Smooth muscle cell (in vitro differentiated cells): ENCODE data around the gene KCNMB1. TPM values are rescaled to one million over a fixed set of nuclear protein-coding genes. Genes with fewer than 3 reads are reported as not detected.

Source experiments
- DNase-seq: peaks from one replicate; lab custom pipeline; 2025; ENCODE audit not compliant: unreplicated experiment; lab: John Stamatoyannopoulos, UW
- H2AFZ ChIP-seq: fragments of 200-600 bp; sonication (generic); 2 replicates; pipeline ENCODE4 v1.6.0; 2016; ENCODE audit warnings: antibody characterized with exemption, low read depth, mild to moderate bottlenecking
- H3F3A ChIP-seq: fragments of 200-600 bp; sonication (generic); 2 replicates; pipeline ENCODE4 v1.6.0; 2017; ENCODE audit warnings: antibody characterized with exemption, low read depth
- H3K27ac ChIP-seq: fragments of 200-600 bp; sonication (generic); 2 replicates; pipeline ENCODE4 v1.5.1; 2016; ENCODE audit warnings: low read depth, mild to moderate bottlenecking
- H3K27me3 ChIP-seq: fragments of 200-600 bp; sonication (generic); 2 replicates; pipeline ENCODE4 v1.6.1; 2016; ENCODE audit warnings: low read depth, mild to moderate bottlenecking
- H3K36me3 ChIP-seq: fragments of 200-600 bp; sonication (generic); 2 replicates; pipeline ENCODE4 v1.5.1; 2016; ENCODE audit warnings: low read depth
- H3K4me1 ChIP-seq: fragments of 200-600 bp; sonication (generic); 2 replicates; pipeline ENCODE4 v1.5.1; 2016; ENCODE audit warnings: low read depth
- H3K4me2 ChIP-seq: fragments of 200-600 bp; sonication (generic); 2 replicates; pipeline ENCODE4 v1.6.0; 2016; ENCODE audit warnings: mild to moderate bottlenecking
- H3K4me3 ChIP-seq: fragments of 200-600 bp; sonication (generic); 2 replicates; pipeline ENCODE4 v1.5.1; 2016; ENCODE audit warnings: mild to moderate bottlenecking
- H3K79me2 ChIP-seq: fragments of 200-600 bp; sonication (generic); 2 replicates; pipeline ENCODE4 v1.6.0; 2016; ENCODE audit warnings: low read depth, mild to moderate bottlenecking
- H3K9ac ChIP-seq: fragments of 200-600 bp; sonication (generic); 2 replicates; pipeline ENCODE4 v1.6.0; 2016; ENCODE audit warnings: low read depth
- H3K9me3 ChIP-seq: fragments of 200-600 bp; sonication (generic); replicated peaks from 2 replicates; pipeline ENCODE4 v1.5.1; 2016; ENCODE audit warnings: low read depth
- H4K20me1 ChIP-seq: fragments of 200-600 bp; sonication (generic); 2 replicates; pipeline ENCODE4 v1.6.0; 2016; ENCODE audit warnings: low read depth
- CTCF ChIP-seq: fragments of 200-600 bp; sonication (generic); IDR thresholded peaks from 2 replicates; pipeline ENCODE4 v1.5.1; 2017; ENCODE audit warnings: borderline replicate concordance, mild to moderate bottlenecking, antibody characterized with exemption; ENCODE audit not compliant: insufficient read depth, poor library complexity, severe bottlenecking
- whole genome bisulfite sequencing: methylation state at CpG from one replicate; pipeline ENCODE4 v1.1.7; 2016; ENCODE audit warnings: low lambda C conversion rate; 5-methylcytosine and 5-hydroxymethylcytosine counted together
- polyA plus RNA-seq: library from polyadenylated mRNA; unstranded; fragments of >200 nt; fragmentation: Nextera tagmentation; extraction: Ambion mirVana; gene quantifications from 2 replicates; pipeline ENCODE4 v1.2.1, GENCODE V29; 2016
- total RNA-seq: library from RNA; depleted of rRNA; stranded (reverse); fragments of >200 nt; gene quantifications from 2 replicates; pipeline ENCODE4 v1.2.3, GENCODE V29; 2014

Gene KCNMB1
- total and polyA plus RNA-seq, 2 experiments from 2014 or later = 0.54 to 0.63 TPM

- TF ChIP-seq CTCF = no peak
- no peak overlapping the region for H3K4me2 ChIP-seq
- no peaks in the 10 kb centered on the region for H3K9me3 ChIP-seq
- no peak overlapping the region for H3K9ac ChIP-seq
- no peaks in the 10 kb centered on the region for H4K20me1 ChIP-seq
- no peak overlapping the region for H3K4me3 ChIP-seq
- H2AFZ ChIP-seq = no peak overlapping the region
- no peaks in the 10 kb centered on the region for H3K4me1 ChIP-seq
- H3K27ac ChIP-seq = no peak overlapping the region
- H3K79me2 ChIP-seq = no peaks in the 10 kb centered on the region
- no peak for DNase-seq
- no peaks in the 10 kb centered on the region for H3F3A ChIP-seq
- 88% methylated on average over 3 of the region's 3 CpGs for WGBS
- H3K27me3 ChIP-seq = no peaks in the 10 kb centered on the region
- H3K36me3 ChIP-seq = no peaks in the 10 kb centered on the region
Observed at GRCh38 chr5:170413897-170414296, 24.7 kb upstream of the KCNMB1 start.

GRCh38 chr5:170411100-170411499 is 21.9 kb upstream of the KCNMB1 start:
- WGBS = 96% methylated on average over 3 of the region's 3 CpGs
- H4K20me1 ChIP-seq = no peaks in the 10 kb centered on the region
- H3K9me3 ChIP-seq = no peaks in the 10 kb centered on the region
- H2AFZ ChIP-seq = no peak overlapping the region
- H3K4me2 ChIP-seq = no peak overlapping the region
- TF ChIP-seq CTCF = peak; percentile 10
- no peak overlapping the region for H3K4me3 ChIP-seq
- H3K79me2 ChIP-seq = no peaks in the 10 kb centered on the region
- DNase-seq = no peak
- no peaks in the 10 kb centered on the region for H3K27me3 ChIP-seq
- no peaks in the 10 kb centered on the region for H3K36me3 ChIP-seq
- H3K27ac ChIP-seq = no peak overlapping the region
- H3K4me1 ChIP-seq = no peaks in the 10 kb centered on the region
- no peak overlapping the region for H3K9ac ChIP-seq
- H3F3A ChIP-seq = no peaks in the 10 kb centered on the region

- Histone ChIP-seq H3K4me3 (no peak overlapping the region), H3K27me3 (no peaks in the 10 kb centered on the region), H4K20me1 (no peaks in the 10 kb centered on the region), H2AFZ (no peak overlapping the region), H3K9ac (no peak overlapping the region), H3K4me1 (no peaks in the 10 kb centered on the region), H3K36me3 (no peaks in the 10 kb centered on the region), H3K27ac (no peak overlapping the region), H3K4me2 (no peak overlapping the region), H3K9me3 (no peaks in the 10 kb centered on the region), H3K79me2 (no peaks in the 10 kb centered on the region), H3F3A (no peaks in the 10 kb centered on the region)
- TF ChIP-seq CTCF = no peak
- no peak for DNase-seq
- 100% methylated on average over 2 of the region's 2 CpGs for WGBS
Observed at GRCh38 chr5:170410401-170410800, 21.2 kb upstream of the KCNMB1 start.

DNA sequence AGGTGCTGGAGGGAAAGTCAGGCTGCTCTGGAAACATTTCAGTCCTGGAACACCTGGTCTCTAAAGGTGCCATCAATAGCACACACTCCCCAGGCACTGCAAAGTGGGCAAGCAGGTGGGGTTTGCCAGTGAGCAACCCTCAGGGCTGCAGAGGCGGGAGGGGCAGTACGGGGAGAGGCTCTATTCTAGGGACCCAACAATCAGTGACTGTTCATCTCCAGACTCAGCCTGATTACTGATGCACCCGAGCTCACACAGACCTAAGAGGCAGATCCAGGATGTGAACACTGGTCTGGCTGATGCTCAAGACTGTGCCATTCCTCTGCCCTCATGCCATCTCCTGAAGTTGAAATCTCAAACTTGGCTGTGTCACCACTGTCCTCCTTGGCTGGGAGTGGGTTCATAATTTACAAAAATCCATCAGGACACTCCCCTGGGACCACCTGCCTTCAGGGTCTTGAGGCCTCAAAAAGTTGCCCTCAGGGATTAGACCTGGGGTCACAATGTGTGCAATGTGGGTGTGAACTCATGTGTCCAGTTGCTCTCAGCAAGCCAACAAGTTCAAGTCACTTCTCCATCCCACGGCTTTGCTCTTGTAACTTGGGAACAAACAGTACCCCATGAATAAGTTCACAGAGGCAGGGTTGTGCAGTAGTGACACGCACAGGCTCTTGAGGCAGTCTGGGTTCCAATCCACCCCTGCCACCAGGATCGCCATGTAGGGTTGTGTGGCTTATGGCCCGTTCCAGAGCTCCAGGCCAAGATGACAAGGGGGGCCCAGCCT is 19.9 kb upstream of the KCNMB1 start:
- Histone ChIP-seq H4K20me1 (no peaks in the 10 kb centered on the region), H3K27ac (no peak overlapping the region), H3K36me3 (no peaks in the 10 kb centered on the region), H3K79me2 (no peaks in the 10 kb centered on the region), H3K4me2 (peak overlapping the region; percentile 27), H2AFZ (no peak overlapping the region), H3K4me1 (no peaks in the 10 kb centered on the region), H3K9me3 (no peaks in the 10 kb centered on the region), H3K4me3 (no peak overlapping the region), H3F3A (no peaks in the 10 kb centered on the region), H3K9ac (no peak overlapping the region), H3K27me3 (no peaks in the 10 kb centered on the region)
- whole genome bisulfite sequencing = 87% methylated on average over 7 of the region's 7 CpGs
- no peak for DNase-seq
- TF ChIP-seq CTCF = no peak
